ENCODE measurements around the gene BLVRA. TPM values are rescaled to one million over a fixed set of nuclear protein-coding genes. Genes with fewer than 3 reads are reported as not detected.

The BLVRA gene
- total and polyA plus RNA-seq, 10 of the 15 experiments (the other 5 are each of a cell fraction or from before 2014, with no cell fraction given), result 63.3 to 198 (median 102) TPM

GRCh38 chr7:43834463-43835251 is 76.2 kb downstream of the BLVRA start (continued):
- TF ChIP-seq CTCF (IDR thresholded peaks at IDR 0.05 in 2 of 3, conservative IDR thresholded peaks at IDR 0.05 in 1 of 3; ENCODE audit: control insufficient read depth in 2 of 3, extremely low read depth in 1 of 3, insufficient read depth in 1 of 3, low read depth in 3 of 3, low read length in 3 of 3) (no peak), BMI1 (IDR thresholded peaks at IDR 0.05; ENCODE audit: borderline replicate concordance) (no peak), ZBTB40 (IDR thresholded peaks at IDR 0.05; ENCODE audit: borderline replicate concordance) (no peak; the same call in 1 of the 2 replicates), SPI1 (IDR thresholded peaks at IDR 0.05; ENCODE audit: borderline replicate concordance, insufficient read depth, low read depth, low read length) (no peak), SP1 (IDR thresholded peaks at IDR 0.05; ENCODE audit: low read depth, low read length) (no peak), RB1 (IDR thresholded peaks at IDR 0.05; ENCODE audit: borderline replicate concordance) (no peak), NR2C1 (IDR thresholded peaks at IDR 0.05) (no peak), NKRF (conservative IDR thresholded peaks at IDR 0.05) (peak; percentile 42; the same call in 1 of the 2 replicates), PAX8 (IDR thresholded peaks at IDR 0.05) (0 out of 2 replicates have a peak, but pooled peaks have one; percentile 65), CEBPZ (IDR thresholded peaks at IDR 0.05; ENCODE audit: low read depth, low read length) (no peak), MXI1 (IDR thresholded peaks at IDR 0.05; ENCODE audit: low read depth, low read length) (peak; percentile 89; the same call in 1 of the 2 replicates), SREBF1 (IDR thresholded peaks at IDR 0.05; ENCODE audit: low read length) (no peak)

Measured in GM12878 (cell line).